Left ventricle myocardium superior (tissue), 1 donor: ENCODE results near the gene KMT2B. TPM values are rescaled to one million over a fixed set of nuclear protein-coding genes. Genes with fewer than 3 reads are reported as not detected.
A peak's percentile ranks its signal among the peaks of the same experiment; 100 is the strongest.
"Not testable (repeated sequence)": the region's sequence is repeated elsewhere in the genome, so short reads cannot be mapped to it uniquely, and the experiment has no call there.

Experiments used
- ATAC-seq: fragments of 200-7000 bp; cut with Tn5 transposase; one replicate; pipeline ENCODE4 v1.9.1; 2020; ENCODE audit warnings: mild to moderate bottlenecking, moderate library complexity
- DNase-seq: peaks from one replicate; pipeline ENCODE4 v3.0.0-alpha.2; 2020
- intact Hi-C: fragments of 100-400 bp; cut with micrococcal nuclease; formaldehyde crosslinking; loops from one replicate; pipeline ENCODE4 v1.11.0; 2022
- total RNA-seq: library from RNA; stranded (reverse); fragmentation: NEBNext Ultra II Directional; extraction: Animal tissue kit (Norgen Biotek cat#: 25700); gene quantifications from one replicate; pipeline ENCODE4 v1.2.1, GENCODE V29; 2021
- donor health status: DM: no; HTN: yes; CAD: no; lungs with severe emphysema.

The KMT2B gene
- total RNA-seq, 1 donor from 2014 or later = 15.8 TPM

DNA sequence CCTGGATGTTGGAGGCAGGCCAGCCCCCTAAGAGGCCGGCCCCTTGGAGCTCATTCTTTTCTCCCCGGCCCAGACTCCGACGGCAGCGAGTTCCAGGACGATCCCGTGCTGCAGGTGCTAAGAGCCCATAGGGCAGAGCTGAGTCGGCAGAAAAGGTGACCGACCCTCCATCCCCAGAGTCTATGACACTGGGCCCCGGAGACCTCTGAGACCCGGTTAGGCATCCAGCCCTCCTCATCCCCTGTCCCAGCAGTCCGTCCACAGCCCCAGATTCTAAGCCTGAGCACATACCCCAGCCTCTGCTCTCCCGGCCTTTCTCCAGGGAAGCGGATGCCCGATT is 50.2 kb downstream of the KMT2B start:
- DNase-seq (no peak), ATAC-seq (no peak)
- intact Hi-C loops = no loop called here

DNA sequence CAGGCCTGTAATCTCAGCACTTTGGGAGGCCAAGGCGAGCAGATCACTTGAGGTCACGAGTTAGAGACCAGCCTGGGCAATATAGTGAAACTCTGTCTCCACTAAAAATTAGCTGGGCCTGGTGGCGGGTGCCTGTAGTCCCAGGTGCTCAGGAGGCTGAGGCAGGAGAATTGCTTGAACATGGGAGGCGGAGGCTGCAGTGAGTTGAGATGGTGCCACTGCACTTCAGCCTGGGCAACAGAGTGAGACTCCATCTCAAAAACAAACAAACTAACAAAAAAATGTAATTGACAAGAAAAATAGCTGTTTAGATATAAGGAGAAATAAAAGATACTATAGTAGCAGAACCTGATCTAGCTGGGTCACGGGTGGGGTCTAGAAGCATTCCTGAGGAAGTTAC is 54.6 kb downstream of the KMT2B start:
- intact Hi-C loops, DNase-seq, ATAC-seq: not testable (repeated sequence)

DNA sequence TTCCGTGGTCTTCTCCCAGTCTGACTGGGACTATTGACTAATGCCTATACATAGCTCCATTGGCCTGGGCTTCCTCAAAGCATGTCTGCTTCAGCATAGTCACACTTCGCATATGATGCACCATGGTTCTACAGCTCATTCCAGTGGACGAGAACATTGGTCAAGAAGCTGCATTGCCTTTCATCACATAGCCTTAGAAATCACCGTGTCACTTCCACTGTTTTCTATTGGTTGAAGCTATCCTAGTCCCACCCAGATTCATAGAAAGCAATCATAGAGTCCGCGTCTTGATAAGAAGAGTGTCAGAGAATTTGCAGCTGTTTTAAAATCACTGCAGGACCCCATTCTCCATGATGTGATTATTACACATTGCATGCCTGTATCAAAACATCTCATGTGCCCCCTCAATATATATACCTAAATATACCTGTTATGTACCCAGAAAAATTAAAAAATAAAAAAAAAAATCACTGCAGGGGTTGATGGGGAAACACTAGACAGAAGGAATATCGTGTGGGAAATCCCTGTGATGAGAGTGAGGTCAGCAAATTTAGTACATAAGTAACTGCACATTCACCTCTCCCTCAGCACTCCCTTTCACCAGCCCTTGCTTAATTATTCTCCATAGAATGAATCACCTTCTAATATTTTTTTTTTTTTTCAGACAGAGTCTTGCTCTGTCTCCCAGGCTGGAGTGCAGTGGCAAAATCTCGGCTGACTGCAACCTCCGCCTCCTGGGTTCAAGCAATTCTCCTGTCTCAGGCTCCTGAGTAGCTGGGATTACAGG is 55.4 kb downstream of the KMT2B start:
- ATAC-seq (no peak), DNase-seq (no peak)
- intact Hi-C loops = no loop called here

DNA sequence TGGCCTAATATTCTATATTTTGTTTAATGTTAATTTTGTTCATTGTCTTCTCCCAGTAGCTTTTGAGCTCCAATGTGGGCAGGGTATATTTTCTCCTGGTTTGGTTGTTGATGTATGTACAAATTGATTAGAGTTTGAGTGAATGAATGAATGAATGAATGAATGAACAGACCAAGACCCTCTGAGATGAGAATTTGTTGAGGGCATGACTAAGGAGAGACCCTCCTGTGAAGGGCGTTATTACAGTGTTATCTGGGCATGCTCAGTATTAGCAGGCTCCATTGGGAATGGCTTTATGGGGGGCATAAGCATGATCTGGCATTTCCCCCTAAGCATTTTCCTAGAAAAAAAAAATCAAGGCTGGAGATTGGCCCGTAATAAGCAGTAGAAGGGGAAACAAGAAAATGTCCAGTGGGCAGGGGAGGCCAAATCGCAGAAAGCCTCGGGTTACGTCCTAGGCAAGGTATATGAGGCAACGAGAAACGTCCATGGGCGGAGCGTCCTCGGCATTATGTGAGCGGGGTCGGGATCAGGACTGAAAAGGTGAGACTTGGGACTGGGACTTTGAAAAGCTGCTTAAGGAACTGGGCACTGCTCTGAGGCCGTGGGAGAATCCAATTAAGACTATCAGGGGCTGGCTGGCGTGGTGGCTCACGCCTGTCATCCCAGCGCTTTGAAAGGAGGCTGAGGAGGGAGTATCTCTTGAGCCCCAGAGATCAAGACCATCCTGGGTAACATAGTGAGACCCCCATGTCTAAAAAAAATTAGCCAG is 56.7 kb downstream of the KMT2B start:
- ATAC-seq = no peak

DNA sequence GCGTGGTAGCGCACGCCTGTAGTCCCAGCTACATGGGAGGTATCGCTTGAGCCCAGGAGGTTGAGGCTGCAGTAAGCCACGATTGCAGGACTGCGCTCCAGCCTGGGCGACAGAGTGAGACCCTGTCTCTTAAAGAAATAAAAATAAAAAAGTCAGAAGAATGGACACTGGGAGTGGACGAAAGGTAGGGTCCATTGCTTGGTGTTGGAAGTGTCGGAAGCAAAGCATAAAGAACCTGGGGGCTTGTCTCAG is 57.2 kb downstream of the KMT2B start:
- peak; percentile 11 for ATAC-seq
- intact Hi-C loops = no loop called here
- DNase-seq = no peak

More for the DNA sequence above, 56.7 kb downstream of the KMT2B start:
- intact Hi-C loops = no loop called here
- no peak for DNase-seq

DNA sequence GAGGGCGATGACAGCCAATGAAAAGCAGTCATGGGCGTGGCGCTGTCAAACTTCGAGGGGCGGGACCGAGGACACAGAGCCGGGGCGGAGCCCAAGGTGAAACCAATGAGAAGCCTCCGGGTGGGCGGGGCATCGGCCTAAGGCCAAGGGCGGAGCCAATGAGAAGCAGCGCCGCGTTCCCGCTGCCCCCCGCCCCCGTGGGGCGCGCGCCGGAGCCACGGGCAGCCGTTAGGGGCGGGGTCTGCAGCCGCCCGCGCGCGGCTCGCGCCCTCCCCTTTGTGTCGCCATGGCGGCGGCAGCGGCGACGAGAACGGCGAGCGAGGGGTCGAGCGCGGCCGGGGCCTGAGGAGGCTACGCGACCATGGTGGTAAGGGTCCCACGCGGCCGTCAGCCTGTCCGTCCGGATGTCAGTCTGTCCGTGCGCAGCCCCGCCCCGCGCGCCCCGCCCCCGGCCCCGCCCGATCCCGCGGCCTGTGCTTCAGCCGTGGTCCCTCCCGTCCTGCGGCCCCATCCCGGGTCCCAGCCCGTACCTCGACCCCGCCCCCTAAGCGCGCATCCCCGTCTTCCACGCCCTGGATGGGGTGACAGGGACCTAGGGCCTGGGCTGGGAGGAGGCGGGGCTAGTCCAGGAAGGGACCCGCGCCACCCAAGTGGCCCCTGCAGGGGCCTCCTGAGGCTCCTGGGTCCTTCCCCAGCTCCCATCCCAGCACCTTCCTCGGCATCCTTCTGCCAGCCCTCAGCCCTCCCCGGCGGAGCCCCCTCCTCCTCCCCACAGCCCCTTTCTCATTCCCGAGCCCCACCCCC is 57.7 kb downstream of the KMT2B start, which contains the start of gene ARHGAP33:
ARHGAP33 (plus strand) TSS at position 267 of the 804 bp plus-strand sequence; CDS start at position 362, 95 bp downstream.
- intact Hi-C loops = no loop called here
- peak; percentile 99 for ATAC-seq
- DNase-seq = peak; percentile 100

DNA sequence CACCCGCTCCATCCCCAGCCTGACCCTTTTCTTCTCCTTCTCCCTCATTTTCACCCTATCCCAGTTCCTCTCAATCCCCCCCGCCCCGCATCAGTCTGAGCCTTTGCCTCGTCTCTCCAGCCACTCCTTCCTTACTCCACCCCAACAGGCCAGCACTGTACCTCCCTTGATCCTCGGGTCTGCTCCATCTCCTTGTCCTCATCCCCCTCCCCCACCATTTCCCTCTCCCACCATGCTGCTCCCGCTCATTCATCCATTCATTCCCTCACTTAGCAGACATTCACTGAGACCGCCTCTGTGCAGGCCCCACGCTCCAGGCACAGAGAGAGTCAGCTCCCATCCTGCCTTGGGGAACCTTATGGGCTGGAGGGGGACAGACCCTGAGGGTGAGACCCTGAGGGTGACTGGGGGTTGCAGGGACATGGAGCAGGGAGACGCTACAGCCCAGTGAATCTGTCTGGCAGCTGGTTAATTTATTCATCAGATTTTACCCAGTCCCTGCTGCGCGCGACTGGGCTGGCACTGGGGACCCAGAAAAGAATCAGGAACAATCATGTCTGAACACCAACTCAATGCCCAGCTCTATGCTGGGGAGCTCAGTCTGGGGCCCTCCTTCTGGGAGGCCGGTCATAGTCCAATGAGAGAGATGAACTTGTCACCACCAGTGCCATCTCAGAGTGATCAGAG is 58.4 kb downstream of the KMT2B start:
- DNase-seq (no peak), ATAC-seq (no peak)
- intact Hi-C loops = no loop called here

DNA sequence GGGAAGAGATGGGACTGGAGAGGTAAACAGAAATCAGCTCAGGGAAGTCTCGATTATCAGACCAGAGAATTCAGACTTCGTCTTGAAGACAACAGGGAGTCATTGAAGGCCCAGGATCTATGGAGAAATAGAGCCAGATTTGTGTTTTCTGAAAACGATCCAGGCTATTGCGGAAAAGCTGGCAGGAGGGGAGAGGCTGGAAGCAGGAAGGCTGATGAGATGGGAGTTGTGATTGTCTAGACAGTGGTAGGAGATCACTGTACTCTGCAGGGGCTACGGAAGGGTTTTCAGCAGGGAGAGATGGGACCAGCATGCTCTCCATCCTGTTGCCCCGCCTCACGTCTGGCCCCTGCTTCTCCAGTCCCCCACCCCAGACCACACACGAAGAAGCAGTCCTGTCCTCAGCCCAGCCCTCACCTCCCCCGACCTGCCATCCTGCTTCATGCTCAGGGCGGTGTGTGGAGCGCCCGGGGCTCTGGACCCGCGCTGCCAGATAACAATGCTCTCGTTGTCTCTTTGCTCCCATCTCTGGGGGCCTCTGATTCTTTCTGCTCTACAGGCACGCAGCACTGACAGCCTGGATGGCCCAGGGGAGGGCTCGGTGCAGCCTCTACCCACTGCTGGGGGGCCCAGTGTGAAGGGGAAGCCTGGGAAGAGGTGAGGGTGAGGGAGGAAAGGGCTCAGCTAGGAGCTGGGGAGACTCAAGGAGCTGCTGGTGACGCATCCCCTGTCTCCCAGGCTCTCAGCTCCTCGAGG is 59.5 kb downstream of the KMT2B start:
- DNase-seq (no peak), ATAC-seq (no peak)
- intact Hi-C loops = no loop called here

DNA sequence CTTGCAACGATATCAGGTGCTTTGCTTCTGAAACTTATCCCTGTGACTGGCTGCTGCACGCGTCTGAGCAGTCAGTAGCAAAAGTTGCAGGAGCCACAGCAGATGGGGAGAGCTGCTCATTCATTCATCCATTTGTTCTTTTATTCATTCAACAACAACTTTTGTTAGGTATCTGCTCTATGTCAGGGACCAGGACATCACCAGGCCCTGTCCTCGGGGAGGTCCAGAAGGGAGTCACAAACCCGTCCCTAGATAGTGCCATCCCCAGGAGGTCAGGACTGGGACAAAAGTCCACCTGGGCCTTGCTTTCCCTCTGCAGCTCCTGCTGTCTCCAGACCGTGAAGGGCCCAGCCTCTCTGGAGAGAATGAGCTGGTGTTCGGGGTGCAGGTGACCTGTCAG is 60.2 kb downstream of the KMT2B start:
- no peak for ATAC-seq
- intact Hi-C loops = no loop called here
- no peak for DNase-seq

DNA sequence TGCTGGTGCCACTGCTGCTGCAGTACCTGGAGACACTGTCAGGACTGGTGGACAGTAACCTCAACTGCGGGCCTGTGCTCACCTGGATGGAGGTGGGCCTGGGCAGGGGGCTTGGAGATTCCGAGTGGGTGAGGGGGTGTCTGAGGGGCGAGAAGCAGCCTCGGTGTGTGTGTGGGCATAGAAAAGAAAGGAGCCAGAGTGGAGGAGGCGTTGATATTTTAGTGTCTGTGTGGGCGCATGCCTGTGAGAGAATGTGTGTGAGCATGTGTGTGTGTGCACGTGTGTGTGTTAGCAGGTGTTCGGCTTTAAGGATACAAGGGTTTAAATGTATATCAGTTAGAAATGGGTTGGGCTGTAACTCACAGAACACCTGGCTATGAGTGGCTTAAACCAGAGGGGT is 61.2 kb downstream of the KMT2B start:
- no peak for ATAC-seq
- intact Hi-C loops = no loop called here
- no peak for DNase-seq

DNA sequence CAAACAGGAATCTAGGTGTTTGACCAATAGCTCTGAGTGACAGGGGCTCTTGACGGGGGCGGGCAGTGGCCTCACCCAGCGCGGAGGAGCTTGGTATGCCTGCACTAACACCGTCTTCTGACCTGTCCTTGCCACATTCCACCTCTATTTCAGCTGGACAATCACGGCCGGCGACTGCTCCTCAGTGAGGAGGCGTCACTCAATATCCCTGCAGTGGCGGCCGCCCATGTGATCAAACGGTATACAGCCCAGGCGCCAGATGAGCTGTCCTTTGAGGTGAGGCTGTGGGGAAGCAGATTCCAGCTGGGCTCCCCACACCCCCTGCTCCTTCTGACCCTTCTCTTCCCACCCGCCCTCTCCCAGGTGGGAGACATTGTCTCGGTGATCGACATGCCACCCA is 62.3 kb downstream of the KMT2B start:
- DNase-seq (no peak), ATAC-seq (no peak)
- intact Hi-C loops = no loop called here

DNA sequence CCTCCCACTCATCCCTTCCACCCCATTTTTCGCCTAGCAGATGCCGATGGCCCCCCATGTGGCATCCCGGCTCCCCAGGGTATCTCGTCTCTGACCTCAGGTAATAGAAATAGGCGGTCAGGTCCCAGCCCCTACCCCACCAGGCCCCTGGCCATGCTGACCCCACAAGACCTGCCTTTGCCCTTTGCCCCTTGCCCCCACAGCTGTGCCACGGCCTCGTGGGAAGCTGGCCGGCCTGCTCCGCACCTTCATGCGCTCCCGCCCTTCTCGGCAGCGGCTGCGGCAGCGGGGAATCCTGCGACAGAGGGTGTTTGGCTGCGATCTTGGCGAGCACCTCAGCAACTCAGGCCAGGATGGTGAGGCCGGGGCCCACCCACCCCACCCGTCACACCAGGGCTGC is 62.9 kb downstream of the KMT2B start:
- DNase-seq (no peak), ATAC-seq (no peak)
- intact Hi-C loops = no loop called here

DNA sequence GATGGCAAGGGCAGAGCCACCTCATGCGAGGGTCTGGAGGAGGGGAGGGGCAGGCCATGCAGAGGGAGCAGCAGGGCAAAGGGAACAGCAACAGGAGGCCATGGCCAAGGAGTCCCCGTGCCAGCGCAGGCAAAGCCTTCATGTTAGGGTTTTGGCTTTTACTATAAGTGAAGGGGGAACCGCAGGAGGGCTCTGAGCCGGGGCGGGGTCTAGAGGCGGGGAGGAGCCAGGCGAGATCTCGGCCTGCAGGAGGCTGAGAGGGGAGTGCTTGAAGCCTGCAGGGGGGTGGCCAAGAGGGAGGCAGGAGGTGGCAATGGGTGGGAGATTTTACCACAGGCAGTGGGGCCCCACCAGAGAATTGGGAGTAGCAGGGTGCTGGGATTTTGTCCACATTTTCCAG is 63.8 kb downstream of the KMT2B start:
- no peak for ATAC-seq
- DNase-seq = no peak
- intact Hi-C loops = no loop called here

DNA sequence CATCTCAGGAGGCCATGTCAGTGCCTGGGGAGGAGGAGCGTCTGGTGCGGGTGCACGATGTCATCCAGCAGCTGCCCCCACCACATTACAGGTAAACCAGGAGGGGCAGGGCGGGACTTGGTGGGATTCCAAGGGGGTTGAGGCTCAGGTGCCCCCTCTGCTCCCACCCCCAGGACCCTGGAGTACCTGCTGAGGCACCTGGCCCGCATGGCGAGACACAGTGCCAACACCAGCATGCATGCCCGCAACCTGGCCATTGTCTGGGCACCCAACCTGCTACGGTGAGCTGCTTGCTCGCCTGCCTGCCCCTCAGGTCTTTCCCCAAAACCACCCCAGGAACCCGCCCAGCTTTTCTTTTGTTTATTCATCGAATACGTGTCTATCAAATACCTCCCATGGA is 64.8 kb downstream of the KMT2B start:
- DNase-seq (no peak), ATAC-seq (no peak)
- intact Hi-C loops = no loop called here

DNA sequence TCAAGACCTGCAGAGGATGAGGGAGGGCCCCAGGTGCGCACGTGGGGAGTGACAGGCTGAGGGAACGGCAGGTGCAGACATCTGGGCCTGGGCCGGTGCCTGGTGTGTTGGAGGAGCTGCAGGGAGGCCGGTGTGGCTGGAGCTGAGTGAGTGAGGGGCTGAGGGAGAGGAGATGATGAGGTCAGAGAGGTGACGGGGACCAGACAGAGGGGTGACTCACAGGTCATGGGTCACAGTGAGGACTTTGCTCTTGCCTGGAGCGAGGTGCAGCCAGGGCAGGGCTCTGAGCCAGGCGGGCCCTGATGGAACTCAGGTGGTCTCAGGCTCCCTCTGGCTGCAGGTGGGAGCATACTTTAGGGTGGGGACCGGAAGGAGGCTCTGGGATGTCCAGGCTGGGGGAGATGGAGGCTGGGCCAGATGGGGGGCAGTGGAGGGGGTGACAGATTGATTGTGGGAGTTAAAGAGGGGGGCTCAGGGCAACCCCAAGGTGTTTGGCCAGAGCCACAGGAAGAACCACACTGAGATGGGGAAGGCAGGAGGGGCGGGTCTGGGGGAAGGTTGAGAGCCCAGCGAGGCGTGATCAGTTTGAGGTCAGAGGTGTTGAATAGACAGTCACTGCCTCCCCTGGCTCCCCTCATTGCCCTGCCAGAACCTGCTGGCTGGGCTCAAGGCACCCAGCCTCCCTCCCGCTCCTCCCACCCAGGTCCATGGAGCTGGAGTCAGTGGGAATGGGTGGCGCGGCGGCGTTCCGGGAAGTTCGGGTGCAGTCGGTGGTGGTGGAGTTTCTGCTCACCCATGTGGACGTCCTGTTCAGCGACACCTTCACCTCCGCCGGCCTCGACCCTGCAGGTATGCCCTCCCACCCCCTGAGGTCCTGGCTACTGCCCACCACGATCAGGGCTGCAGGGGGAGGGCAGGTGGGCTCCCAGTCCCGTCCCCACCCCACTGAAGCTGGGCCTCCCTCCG is 65.9 kb downstream of the KMT2B start:
- intact Hi-C loops = no loop called here
- ATAC-seq = no peak
- DNase-seq = no peak

DNA sequence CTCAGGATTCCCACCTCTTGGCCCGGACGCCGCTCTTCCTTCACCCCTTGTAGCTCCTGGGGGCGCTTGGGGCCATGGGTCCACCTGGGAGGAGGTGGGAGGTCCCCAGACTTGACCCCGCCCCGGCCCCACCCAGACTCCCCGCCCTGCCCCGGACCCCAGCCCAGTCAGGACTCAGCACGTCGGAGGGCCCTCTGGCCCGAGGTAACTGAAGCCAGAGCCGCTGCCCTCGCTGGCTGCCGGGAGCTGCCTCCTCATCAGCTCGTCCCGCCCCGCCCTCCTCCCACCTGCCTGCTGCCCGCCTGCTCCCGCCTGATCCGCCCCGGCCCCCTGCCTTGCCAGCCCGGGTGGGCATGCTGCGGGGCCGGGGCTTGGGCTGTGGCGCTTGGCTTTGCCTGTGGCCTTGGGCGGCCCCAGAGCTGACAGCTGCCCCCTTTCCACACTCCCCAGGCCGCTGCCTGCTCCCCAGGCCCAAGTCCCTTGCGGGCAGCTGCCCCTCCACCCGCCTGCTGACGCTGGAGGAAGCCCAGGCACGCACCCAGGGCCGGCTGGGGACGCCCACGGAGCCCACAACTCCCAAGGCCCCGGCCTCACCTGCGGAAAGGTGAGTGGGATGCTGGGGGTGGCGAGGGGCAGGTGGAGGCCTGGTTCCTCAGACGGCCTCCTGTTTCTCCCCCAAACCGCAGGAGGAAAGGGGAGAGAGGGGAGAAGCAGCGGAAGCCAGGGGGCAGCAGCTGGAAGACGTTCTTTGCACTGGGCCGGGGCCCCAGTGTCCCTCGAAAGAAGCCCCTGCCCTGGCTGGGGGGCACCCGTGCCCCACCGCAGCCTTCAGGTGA is 66.9 kb downstream of the KMT2B start:
- intact Hi-C loops = no loop called here
- ATAC-seq (no peak), DNase-seq (no peak)

DNA sequence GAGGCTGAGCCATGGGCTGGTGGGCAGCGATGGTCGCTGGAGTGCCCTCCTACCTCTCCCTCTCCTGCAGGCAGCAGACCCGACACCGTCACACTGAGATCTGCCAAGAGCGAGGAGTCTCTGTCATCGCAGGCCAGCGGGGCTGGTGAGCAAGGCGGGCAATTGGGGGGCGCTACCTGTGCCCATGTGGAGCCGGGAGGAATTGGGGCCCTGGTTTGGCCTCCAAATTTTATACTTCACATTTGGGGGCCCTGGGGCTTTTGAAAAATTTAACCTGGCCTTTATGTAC is 67.5 kb downstream of the KMT2B start:
- intact Hi-C loops = no loop called here
- ATAC-seq (no peak), DNase-seq (no peak)
